ENCODE data around the gene ESYT1. TPM values are rescaled to one million over a fixed set of nuclear protein-coding genes. Genes with fewer than 3 reads are reported as not detected.

The ESYT1 gene
- total RNA-seq, 4 donors from 2014 or later: 51.2 to 84.1 (median 64.9) TPM

DNA sequence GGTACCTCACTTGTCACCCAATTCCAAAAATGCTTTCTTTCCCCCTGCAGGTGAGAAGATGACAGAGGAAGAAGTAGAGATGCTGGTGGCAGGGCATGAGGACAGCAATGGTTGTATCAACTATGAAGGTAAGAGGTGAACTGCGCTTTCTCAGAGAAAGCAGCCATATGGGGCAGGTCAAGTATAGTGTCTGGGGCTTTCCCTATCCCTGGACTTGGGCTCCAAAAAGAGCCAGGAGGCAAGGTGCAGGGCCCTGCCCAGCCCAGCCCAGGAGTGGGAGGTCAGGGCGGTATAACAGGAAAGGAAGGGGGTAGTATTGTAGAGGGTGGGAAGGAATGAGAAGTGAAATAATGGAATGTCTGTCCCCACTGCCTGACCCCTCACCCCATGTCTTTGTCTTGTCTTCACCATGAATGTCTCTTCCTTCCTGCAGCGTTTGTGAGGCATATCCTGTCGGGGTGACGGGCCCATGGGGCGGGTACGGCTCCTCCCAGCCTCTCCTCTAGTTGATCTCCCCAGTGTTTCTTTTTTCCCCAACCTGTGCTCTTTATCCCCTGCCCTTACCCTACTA lies 32.2 kb downstream of the ESYT1 start:
- 24 to 33% methylated on average over 7 of the region's 7 CpGs for WGBS, 2 donors
- DNase-seq (ENCODE audit: low spot score in 2 of 2): no peak
- intact Hi-C loops (cut with DNase I; ENCODE audit: low total_unique reads): no loop called here

DNA sequence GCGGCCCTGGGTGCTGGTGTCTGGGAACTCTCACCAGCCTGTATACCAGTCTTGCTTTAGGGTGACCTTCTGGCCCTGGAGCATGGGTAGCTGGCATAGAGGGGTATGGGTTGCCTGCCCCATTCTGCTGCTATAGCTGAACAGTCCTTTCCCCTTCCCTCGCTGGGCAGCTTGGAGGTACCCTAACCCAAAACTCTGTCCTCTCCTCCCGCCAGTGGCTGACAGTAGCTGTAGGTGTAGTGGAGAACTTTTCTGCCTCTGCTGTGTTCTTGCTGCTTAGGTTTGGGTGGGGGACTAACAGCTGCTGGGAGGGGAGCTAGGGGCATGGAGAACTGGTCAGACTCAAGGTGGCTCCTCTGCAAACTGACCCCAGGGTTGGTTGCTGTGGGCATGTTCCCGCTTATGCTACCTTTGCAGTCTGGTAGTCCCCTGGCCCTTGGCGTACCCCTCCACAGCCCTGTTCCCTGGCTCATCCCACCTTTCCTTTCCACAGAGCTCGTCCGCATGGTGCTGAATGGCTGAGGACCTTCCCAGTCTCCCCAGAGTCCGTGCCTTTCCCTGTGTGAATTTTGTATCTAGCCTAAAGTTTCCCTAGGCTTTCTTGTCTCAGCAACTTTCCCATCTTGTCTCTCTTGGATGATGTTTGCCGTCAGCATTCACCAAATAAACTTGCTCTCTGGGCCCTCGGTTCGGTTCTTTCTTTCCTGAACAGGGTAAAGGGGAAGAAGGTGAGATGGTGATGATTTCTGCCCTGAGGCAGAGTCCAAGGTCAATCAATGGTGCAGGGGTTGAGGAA lies 33.0 kb downstream of the ESYT1 start:
- TF ChIP-seq POLR2A (IDR thresholded peaks at IDR 0.05): no peak
- TF ChIP-seq, protein P1, sequence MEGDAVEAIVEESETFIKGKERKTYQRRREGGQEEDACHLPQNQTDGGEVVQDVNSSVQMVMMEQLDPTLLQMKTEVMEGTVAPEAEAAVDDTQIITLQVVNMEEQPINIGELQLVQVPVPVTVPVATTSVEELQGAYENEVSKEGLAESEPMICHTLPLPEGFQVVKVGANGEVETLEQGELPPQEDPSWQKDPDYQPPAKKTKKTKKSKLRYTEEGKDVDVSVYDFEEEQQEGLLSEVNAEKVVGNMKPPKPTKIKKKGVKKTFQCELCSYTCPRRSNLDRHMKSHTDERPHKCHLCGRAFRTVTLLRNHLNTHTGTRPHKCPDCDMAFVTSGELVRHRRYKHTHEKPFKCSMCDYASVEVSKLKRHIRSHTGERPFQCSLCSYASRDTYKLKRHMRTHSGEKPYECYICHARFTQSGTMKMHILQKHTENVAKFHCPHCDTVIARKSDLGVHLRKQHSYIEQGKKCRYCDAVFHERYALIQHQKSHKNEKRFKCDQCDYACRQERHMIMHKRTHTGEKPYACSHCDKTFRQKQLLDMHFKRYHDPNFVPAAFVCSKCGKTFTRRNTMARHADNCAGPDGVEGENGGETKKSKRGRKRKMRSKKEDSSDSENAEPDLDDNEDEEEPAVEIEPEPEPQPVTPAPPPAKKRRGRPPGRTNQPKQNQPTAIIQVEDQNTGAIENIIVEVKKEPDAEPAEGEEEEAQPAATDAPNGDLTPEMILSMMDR (IDR thresholded peaks at IDR 0.05): no peak
- WGBS, 2 donors: 74 to 78% methylated on average over 11 of the region's 11 CpGs
- intact Hi-C loops (cut with DNase I; ENCODE audit: low total_unique reads): no loop called here

More for the DNA sequence above, 32.2 kb downstream of the ESYT1 start:
- H3K4me3 ChIP-seq (ENCODE audit: low read depth, poor library complexity, severe bottlenecking): peak overlapping the region; percentile 80
- TF ChIP-seq POLR2A (IDR thresholded peaks at IDR 0.05): no peak
- TF ChIP-seq, protein P1 (IDR thresholded peaks at IDR 0.05): no peak

DNA sequence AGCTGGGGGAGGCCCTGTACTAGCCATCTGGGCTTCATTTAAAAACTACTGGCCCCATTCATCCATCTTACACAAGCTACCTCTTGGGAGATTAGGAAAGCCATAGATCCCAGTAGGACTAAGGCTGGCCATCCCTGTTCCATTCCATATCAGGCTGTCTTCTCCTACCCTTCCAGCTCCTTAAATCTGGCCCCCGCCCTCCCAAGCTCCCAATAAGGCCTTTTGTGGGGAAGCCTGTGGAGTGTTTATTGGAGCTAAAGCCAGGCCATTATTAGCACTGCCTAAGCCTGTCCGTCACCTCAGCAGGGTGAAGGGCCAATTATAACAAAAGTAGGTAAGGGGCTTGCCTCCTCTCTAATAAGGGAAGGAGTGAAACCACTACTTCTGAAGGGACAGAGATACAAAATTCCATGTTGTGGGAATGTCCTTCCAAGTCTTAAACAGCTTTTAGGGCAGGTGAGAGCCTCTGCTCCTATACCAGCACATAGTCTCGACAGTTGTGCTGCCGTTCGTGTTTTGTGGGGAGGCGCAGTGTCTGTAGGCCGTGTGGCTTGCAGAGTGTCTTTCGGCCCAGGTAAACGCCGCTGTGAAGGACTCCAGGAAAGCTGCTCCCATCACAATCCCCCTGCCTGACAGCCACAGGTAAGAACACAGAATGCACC lies 33.8 kb downstream of the ESYT1 start:
- intact Hi-C loops (cut with DNase I; ENCODE audit: low total_unique reads): no loop called here
- WGBS, 2 donors: 73 to 79% methylated on average over 10 of the region's 10 CpGs
- TF ChIP-seq, protein P1 (IDR thresholded peaks at IDR 0.05): no peak
- TF ChIP-seq POLR2A (IDR thresholded peaks at IDR 0.05): no peak
- DNase-seq (ENCODE audit: low spot score in 2 of 2): no peak
- H3K4me3 ChIP-seq (ENCODE audit: low read depth, poor library complexity, severe bottlenecking): no peak overlapping the region

More for the DNA sequence above, 33.0 kb downstream of the ESYT1 start:
- H3K4me3 ChIP-seq (ENCODE audit: low read depth, poor library complexity, severe bottlenecking): no peak overlapping the region
- DNase-seq (ENCODE audit: low spot score in 2 of 2): no peak

DNA sequence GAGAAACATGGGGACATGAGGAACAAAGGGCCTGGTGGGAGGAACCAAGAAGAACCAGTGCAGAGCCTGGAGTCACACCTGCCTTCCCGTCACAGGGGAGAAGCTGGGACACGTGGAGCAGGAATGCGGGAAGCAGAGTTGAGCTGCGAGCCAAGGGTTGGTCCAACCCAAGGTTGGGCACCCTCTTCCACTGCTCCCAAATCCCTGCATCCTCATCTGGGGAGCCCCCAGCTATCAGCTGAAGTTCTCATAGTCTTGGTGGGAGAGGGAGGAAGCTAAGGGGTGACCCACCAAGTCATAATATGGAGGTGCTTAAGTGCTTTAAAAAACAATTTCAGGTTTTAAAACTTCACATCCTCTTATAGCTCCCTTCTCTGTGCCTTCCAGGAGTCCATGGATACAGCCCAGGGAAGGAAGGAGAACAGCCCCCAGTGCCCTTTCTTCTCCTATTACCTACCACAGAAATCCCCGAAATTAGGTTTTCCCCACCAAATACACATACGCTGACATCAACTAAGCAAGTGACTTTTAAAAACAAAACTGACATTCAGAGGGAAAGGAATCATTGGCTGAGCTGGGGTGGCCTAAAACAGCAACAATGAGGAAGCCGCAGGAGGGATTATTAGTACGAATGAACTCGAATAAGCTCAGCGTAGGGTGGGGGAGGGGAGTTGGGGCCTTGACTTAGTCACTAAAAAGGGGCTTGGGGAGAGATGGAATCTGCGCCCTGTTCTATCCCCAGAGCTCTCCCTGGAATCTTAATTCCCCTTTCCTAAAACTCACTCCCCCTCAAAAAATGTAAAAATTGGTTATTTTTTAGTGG lies 34.6 kb downstream of the ESYT1 start:
- intact Hi-C loops (cut with DNase I; ENCODE audit: low total_unique reads): no loop called here
- WGBS, 2 donors: 57 to 69% methylated on average over 11 of the region's 11 CpGs
- no peak for DNase-seq (ENCODE audit: low spot score in 2 of 2)
- no peak overlapping the region for H3K4me3 ChIP-seq (ENCODE audit: low read depth, poor library complexity, severe bottlenecking)
- TF ChIP-seq, protein P1 (IDR thresholded peaks at IDR 0.05): no peak
- TF ChIP-seq POLR2A (IDR thresholded peaks at IDR 0.05): no peak

DNA sequence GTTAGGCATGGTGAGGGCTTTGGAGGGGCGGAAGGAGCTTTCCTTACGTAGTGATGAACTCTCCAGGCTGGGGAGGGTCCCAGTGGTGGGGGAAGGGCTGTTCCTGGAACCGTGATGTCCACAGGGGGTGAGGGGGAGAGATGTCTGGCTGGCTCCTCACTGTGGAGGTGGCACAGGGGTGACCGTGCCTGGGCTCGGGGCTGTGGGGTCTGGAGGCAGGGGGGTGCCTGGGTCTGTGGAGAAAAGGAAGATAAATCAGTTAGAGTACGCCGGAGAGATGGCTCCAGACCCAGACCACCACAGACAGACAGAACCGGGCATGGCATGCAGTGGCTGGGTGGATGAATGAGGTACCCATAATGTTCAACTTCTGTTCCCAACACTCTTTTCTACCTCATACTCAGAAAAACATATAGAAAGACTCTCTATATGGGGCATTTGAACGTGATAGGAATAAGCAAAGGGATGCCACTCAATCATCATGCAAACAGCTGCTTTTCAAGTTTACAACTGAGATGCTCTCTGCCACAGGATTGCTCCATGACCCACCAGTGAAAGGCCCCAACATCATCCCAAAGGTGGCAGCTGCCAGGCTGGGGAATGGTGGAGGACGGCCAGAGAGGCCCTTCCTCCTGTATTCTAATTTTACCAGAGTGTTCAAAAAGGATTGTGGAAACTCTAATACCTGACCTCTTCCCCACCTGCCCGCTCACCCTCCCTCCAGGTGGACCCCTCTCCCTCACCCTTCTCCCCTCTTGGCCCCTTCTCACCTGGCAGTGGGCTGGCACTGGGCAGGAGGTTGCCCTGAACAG lies 35.7 kb downstream of the ESYT1 start:
- no peak for DNase-seq (ENCODE audit: low spot score in 2 of 2)
- TF ChIP-seq, protein P1 (IDR thresholded peaks at IDR 0.05): no peak
- TF ChIP-seq POLR2A (IDR thresholded peaks at IDR 0.05): no peak
- WGBS, 2 donors: 73 to 77% methylated on average over 11 of the region's 11 CpGs
- intact Hi-C loops (cut with DNase I; ENCODE audit: low total_unique reads): no loop called here
- no peak overlapping the region for H3K4me3 ChIP-seq (ENCODE audit: low read depth, poor library complexity, severe bottlenecking)

All from lower leg skin (tissue), 4 donors.